LNCaP clone FGC (cell line): Measurements from ENCODE around the gene RNF26.

Experiments
- DNase-seq: peaks from one replicate; pipeline ENCODE4 v3.0.0-alpha.2; 2011; ENCODE audit warnings: low read depth
- H3K4me3 ChIP-seq: 2 replicates; pipeline ENCODE4 v1.5.1; 2011; ENCODE audit warnings: mild to moderate bottlenecking, low read depth, low read length, control low read depth
- CTCF ChIP-seq: IDR thresholded peaks from 2 replicates; pipeline ENCODE4 v1.5.1; 2012; ENCODE audit warnings: mild to moderate bottlenecking; ENCODE audit not compliant: control insufficient read depth, insufficient read depth; ENCODE audit errors: extremely low read depth

Gene RNF26

GRCh38 chr11:119334174-119334930, at the start of gene RNF26:
Gene RNF26 (plus strand): TSS chr11:119334527. CDS start chr11:119335123, 596 bp downstream.
- no peak for TF ChIP-seq CTCF
- DNase-seq: peak; percentile 97
- peak within 1 kb of the TSS; percentile 99 for H3K4me3 ChIP-seq

GRCh38 chr11:119285431-119285830, 48.9 kb upstream of the RNF26 start:
- TF ChIP-seq CTCF: no peak
- DNase-seq: no peak
- H3K4me3 ChIP-seq: no peak overlapping the region

- no peak overlapping the region for H3K4me3 ChIP-seq
- no peak for TF ChIP-seq CTCF
Observed at GRCh38 chr11:119288219-119288618, 46.1 kb upstream of the RNF26 start.

GRCh38 chr11:119290894-119291497, 43.3 kb upstream of the RNF26 start:
- H3K4me3 ChIP-seq: no peak overlapping the region
- no peak for DNase-seq
- TF ChIP-seq CTCF: no peak

More at GRCh38 chr11:119288219-119288618, 46.1 kb upstream of the RNF26 start:
- DNase-seq: no peak

GRCh38 chr11:119293461-119293860, 40.9 kb upstream of the RNF26 start:
- DNase-seq: no peak
- H3K4me3 ChIP-seq: no peak overlapping the region
- no peak for TF ChIP-seq CTCF

- no peak overlapping the region for H3K4me3 ChIP-seq
- no peak for DNase-seq
- peak; percentile 18; the same call in 1 of the 2 replicates for TF ChIP-seq CTCF
Observed at GRCh38 chr11:119295178-119295577, 39.1 kb upstream of the RNF26 start.
